T-helper 2 cell (primary cell): ENCODE results near the gene STXBP5.

Experiments used
- DNase-seq, 5 experiments: peaks; one replicate each; pipeline versions ENCODE4 v3.0.0 to v3.0.0-alpha.2; 2012 to 2022

Gene STXBP5

GRCh38 chr6:147211831-147212230 is 7.6 kb downstream of the STXBP5 start:
- no peak for DNase-seq

- DNase-seq, result no peak
These were observed 8.4 kb downstream of the STXBP5 start for GRCh38 chr6:147212622-147213021.

GRCh38 chr6:147213772-147214171 is 9.6 kb downstream of the STXBP5 start:
- no peak for DNase-seq

GRCh38 chr6:147214248-147215227 is 10.3 kb downstream of the STXBP5 start:
- no peak for DNase-seq

GRCh38 chr6:147216915-147217314 is 12.7 kb downstream of the STXBP5 start:
- no peak for DNase-seq

DNA sequence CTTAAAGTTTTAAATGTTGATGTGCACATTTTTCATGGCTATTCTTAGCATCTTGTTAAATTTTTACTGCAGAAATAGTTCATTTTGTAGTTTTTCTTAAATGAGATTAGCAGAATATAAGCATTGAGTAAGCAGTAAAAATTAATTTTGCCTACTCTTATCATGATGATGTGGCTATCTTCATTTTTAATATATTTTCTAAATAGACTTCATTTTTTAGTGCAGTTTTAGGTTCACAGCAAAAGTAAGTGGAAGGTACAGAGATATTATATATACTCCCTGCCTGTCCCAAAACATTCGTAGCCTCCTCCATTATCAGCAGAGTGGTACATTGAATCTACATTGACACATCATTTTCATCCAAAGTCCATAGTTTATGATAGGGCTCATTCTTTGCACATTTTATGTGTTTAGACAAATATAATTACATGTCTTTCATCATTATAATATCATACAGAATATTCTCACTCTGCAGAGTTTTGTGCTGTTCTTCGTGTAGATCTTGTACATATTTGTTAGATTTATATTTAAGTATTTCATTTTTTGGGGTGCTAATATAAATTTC is 13.7 kb downstream of the STXBP5 start:
- no peak for DNase-seq

DNA sequence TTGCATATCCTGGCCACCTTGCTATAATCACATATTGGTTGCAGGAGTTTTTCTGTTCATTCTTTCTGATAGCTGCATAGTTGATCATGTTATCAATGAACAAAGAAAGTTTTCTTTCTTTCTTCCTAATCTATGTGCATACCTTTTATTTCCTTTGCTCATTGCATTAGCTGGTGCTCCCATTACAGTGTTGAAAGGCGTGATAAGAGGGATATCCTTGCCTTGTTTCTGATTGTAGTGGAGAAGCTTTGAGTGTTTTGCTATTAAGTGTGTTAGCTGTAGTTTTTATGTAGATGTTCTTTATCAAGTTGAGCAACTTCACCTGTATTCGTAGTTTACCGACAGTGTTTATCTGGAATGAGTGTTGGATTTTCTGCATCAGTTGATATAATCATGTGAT is 14.6 kb downstream of the STXBP5 start:
- DNase-seq, result no peak

- DNase-seq, result no peak
These were observed 15.2 kb downstream of the STXBP5 start for GRCh38 chr6:147219463-147219862.

- DNase-seq, result no peak
These were observed 16.1 kb downstream of the STXBP5 start for GRCh38 chr6:147220345-147220744.

GRCh38 chr6:147221739-147222138 is 17.5 kb downstream of the STXBP5 start:
- no peak for DNase-seq

DNA sequence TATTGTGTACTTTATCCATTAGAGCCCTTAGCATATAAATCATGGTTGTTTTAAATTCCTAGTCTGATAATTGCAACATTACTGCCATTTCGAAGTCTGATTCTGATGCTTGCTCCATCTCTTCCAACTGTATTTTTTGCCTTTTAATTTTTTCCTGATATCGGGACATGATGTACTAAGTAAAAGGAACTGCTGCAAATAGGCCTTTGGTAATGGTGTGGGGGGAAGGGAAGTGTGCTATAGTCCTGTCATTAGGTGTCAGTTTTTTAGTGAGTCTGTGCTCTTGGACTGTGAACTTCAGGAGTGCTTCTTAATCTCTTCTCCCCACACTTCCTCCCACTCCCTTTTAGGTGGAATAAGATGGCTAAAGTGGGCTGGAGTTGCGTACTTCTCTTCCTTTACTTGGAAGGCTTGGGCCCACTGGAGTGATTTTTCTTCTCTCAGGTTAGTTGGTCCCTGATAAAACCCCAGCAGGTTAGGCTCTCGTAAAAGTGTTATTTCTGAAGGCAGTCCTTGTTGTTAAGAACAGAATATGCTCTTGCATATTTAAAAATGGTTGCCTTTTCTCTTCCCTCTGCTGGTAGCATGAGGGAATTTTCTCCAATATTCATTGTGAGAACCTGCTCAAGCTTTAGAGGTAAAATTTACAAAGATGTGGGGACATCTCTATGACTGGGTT is 18.1 kb downstream of the STXBP5 start:
- peak in 1 of 5 experiments; percentile 3 for DNase-seq

DNA sequence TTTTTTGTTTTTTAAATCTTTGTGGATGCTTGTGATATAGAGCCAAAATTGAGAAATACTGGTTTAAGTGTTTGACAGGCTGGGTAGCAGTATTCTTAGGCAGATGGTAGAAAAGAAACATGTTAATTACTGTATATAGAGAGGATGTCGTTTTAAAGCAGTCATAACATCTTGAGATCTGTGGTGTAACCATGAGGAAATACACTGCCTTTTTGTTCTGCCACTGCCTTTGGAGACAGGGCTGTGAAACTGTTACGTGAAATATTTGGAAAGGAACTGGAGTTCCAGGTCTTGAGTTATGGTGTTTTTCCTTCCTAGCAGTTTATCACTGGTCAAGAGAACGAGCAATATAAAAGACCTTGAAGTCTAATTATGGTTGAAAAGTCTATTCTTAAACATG is 19.5 kb downstream of the STXBP5 start:
- no peak for DNase-seq

DNA sequence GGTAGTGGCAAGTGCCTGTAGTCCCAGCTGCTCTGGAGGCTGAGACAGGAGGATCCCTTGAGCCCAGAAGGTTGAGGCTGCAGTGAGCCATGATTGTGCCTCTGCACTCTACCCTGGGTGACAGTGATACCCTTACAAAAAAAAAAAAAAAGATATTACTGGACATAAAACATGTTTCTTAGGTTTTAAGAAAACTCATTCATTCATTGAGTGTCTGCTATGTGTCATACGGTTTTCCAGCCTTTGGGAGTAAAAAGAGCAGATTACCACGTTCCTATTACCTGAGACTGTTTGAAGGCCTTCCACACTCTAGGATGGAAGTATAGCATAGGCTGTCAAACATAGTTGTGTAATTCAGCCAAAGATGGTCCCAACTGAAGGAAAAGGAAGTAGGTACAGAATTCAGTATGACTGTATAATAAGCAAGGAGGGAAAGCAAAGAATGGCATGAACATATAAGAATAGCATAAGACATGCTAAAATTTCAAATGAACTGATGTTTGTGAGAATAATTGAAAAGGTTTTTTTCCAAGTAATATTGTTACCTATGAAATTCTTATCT is 22.0 kb downstream of the STXBP5 start:
- no peak for DNase-seq

DNA sequence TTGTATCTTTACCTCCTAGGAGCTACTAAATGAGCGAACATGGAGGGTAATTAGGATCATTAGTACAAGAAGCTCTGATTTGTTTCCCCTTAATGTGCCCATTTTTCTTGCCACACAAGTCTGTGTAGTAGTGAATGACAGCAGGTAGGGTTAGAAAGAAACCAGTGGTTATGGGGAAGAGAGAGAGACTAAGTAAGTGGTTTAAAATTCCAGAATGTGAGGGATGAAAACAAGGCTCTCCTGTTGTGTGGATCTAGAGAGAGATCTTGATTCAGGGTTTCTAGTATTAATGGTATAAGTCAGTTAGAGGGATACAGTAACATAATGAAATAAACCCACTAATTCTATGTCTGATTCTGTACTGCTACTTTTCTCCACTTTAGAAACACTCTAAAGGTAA is 22.7 kb downstream of the STXBP5 start:
- no peak for DNase-seq

- DNase-seq, result no peak
These were observed 23.6 kb downstream of the STXBP5 start for GRCh38 chr6:147227770-147228320.

GRCh38 chr6:147231589-147231988 is 27.4 kb downstream of the STXBP5 start:
- DNase-seq, result no peak

DNA sequence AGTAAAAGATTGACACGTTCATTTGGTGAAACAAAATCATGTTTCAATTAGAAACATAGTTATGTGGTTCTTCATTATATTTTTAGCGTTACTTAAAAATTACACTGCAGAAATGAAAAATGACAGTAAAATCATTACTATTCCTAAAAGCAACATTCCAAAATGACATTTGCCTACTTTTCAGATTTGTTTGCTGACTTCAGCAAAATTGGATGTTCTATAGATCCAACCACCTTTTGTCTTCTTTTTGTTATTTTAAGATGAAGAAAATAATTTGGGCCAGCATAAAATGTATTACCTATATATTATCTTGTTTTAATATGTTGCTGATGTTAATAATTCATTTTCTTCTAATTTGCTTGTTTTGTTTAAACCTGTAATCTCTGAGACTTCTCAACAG is 30.5 kb downstream of the STXBP5 start:
- no peak for DNase-seq

DNA sequence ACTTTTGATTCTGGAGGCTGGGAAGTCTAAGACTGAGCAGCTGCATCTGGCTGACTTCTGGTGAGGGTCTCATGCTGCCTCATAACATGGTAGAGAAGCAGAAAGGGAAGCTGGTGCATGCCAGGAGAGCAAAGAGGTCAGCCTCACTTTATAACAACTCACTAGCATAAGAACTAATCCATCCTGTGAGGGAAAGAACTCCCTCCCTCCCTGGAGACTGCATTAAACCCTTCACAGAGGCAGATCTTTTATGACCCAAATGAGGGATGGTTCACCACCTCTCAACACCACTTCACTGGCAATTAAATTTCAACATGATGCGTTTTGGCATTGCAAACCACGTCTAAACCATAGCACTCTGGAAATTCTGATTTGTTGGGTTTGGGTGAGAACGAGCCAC is 33.9 kb downstream of the STXBP5 start:
- DNase-seq, result no peak

DNA sequence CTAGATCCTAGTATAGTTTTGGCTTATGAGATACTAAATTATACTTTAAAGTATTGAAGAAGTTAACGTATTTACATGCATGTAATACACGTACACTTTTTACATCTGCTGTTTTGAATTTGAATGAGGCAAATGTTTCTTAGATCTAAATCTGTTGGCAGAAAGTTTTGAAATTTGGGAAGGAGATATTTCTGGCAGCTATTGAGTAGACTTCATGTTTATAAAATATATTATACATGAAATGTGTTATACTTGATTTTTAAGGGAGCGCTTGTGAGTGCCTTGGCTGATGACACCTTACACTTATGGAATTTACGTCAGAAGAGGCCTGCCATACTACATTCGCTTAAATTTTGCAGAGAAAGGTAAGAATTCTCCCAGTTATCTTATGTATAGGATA is 34.7 kb downstream of the STXBP5 start:
- no peak for DNase-seq

- DNase-seq, result no peak
These were observed 40.6 kb downstream of the STXBP5 start for GRCh38 chr6:147244832-147245231.

- DNase-seq, result no peak
These were observed 41.5 kb downstream of the STXBP5 start for GRCh38 chr6:147245693-147246092.

DNA sequence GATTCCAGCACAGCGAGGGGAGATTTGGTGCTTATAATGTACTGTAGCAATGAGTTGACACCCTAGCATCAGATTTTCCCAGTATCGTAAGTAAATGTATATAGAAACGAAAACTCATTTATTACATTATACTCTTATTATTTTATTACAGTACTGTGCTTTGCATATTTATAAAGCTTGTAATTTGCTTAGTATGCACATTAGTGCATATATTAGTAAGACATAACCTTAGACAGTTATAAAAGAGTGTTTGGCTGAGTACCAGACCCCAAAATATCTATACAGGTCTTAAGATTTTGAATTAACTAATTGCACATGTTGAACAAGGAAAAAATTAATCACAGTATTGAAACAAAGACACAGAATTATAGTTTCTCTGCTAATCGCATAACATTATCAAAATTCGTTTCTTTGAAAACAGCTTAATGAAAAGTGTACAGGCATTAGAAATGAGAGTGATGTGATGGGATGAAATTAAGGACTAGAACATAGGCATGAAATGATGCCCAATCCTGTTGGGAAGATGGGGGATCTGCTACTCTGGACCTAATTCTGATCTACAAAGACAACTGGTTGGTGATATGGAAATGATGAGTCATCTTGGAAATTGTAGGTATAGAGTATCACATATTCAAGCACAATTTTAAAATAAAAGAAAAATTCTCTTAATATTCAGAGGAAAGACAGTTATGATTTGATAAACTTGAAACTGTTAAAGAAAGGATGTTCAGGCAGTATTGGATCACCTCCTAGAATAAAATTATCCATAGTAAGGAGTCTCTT is 42.8 kb downstream of the STXBP5 start:
- no peak for DNase-seq
